HEK293 (cell line): ENCODE measurements around the gene CAPN13.

Experiments
- MYNN ChIP-seq: fragments of 450-650 bp; formaldehyde crosslinking; IDR thresholded peaks from 2 replicates; pipeline ENCODE4 v1.5.1; 2016; ENCODE audit warnings: missing biosample characterization, missing genetic modification characterization, borderline replicate concordance
- ZNF114 ChIP-seq: fragments of 450-650 bp; formaldehyde crosslinking; IDR thresholded peaks from 2 replicates; pipeline ENCODE4 v1.5.0; 2017; ENCODE audit warnings: missing biosample characterization, missing genetic modification characterization
- ZNF184 ChIP-seq: fragments of 450-650 bp; IDR thresholded peaks from 2 replicates; pipeline ENCODE4 v1.5.1; 2018; ENCODE audit warnings: missing biosample characterization, mild to moderate bottlenecking, missing genetic modification characterization
- ZNF274 ChIP-seq, 2 experiments: fragments of 200-500 bp in 1 of 2; fragments of 450-650 bp in 1 of 2; sonication (Bioruptor generic) in 1 of 2; formaldehyde crosslinking in 1 of 2; IDR thresholded peaks; 2 replicates each; pipeline versions ENCODE4 v1.5.1 to v1.6.1; 2014 to 2016; ENCODE audit warnings: borderline replicate concordance in 1 of 2, inconsistent platforms in 1 of 2, low read length in 1 of 2, missing biosample characterization in 1 of 2, missing genetic modification characterization in 1 of 2
- ZNF433 ChIP-seq: fragments of 450-650 bp; formaldehyde crosslinking; IDR thresholded peaks from 2 replicates; pipeline ENCODE4 v1.5.1; 2016; ENCODE audit warnings: missing biosample characterization, missing genetic modification characterization, low read depth
- ZNF600 ChIP-seq: fragments of 450-650 bp; formaldehyde crosslinking; IDR thresholded peaks from 2 replicates; pipeline ENCODE4 v1.5.1; 2016; ENCODE audit warnings: missing biosample characterization, missing genetic modification characterization
- ZNF677 ChIP-seq: fragments of 450-650 bp; IDR thresholded peaks from 2 replicates; pipeline ENCODE4 v1.5.0; 2018; ENCODE audit warnings: missing biosample characterization, mild to moderate bottlenecking, missing genetic modification characterization, moderate library complexity
- TF ChIP-seq, protein P1 (sequence below): fragments of 450-650 bp; formaldehyde crosslinking; IDR thresholded peaks from 2 replicates; pipeline ENCODE4 v1.5.1; 2016; ENCODE audit warnings: missing biosample characterization, missing genetic modification characterization
- TF ChIP-seq, protein P2 (sequence below): fragments of 450-650 bp; formaldehyde crosslinking; IDR thresholded peaks from 2 replicates; pipeline ENCODE4 v1.5.1; 2016; ENCODE audit warnings: missing biosample characterization, missing genetic modification characterization, borderline replicate concordance

DNA sequence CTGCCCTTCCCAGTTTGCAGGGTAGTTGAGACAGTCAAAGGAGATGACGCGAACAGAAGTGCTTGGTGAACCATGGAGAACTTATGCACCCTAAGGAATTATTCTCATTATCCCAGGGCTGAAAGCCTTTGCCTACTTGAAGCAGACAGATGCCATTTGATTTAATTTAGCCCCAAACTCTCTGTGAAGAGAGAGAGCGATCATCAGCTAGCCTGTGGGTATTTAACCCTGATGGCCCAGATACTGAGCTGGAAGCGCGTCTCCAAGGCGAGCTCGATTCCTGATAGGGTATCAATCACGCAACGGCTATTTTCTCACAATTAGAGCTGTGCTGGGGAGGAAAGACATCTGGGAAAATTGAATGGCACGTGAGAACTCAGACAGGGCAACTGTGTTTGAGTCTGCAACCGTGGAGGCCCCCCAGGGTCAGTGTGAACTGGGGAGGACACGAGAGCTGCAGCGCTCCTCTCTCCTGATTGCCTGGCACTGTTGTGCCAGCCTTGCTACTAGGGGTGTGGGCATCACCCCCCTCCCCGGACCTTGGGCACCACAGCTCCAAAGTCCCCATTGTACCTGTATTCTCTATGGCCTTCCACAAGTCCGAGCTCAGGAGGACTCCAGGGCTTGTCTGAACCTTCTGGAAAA is 73.2 kb downstream of the CAPN13 start:
- TF ChIP-seq, protein P1, sequence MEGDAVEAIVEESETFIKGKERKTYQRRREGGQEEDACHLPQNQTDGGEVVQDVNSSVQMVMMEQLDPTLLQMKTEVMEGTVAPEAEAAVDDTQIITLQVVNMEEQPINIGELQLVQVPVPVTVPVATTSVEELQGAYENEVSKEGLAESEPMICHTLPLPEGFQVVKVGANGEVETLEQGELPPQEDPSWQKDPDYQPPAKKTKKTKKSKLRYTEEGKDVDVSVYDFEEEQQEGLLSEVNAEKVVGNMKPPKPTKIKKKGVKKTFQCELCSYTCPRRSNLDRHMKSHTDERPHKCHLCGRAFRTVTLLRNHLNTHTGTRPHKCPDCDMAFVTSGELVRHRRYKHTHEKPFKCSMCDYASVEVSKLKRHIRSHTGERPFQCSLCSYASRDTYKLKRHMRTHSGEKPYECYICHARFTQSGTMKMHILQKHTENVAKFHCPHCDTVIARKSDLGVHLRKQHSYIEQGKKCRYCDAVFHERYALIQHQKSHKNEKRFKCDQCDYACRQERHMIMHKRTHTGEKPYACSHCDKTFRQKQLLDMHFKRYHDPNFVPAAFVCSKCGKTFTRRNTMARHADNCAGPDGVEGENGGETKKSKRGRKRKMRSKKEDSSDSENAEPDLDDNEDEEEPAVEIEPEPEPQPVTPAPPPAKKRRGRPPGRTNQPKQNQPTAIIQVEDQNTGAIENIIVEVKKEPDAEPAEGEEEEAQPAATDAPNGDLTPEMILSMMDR, result no peak
- TF ChIP-seq ZNF274 (IDR thresholded peaks at IDR 0.05; ENCODE audit: low read length) (no peak), ZNF274 (tag by site-specific recombination; IDR thresholded peaks at IDR 0.05; ENCODE audit: borderline replicate concordance) (no peak), MYNN (tag by site-specific recombination) (no peak), ZNF184 (tag by site-specific recombination) (no peak), ZNF114 (no peak), ZNF677 (tag by site-specific recombination) (no peak), ZNF433 (tag by site-specific recombination) (no peak), ZNF600 (tag by site-specific recombination) (no peak)
- TF ChIP-seq, protein P2, sequence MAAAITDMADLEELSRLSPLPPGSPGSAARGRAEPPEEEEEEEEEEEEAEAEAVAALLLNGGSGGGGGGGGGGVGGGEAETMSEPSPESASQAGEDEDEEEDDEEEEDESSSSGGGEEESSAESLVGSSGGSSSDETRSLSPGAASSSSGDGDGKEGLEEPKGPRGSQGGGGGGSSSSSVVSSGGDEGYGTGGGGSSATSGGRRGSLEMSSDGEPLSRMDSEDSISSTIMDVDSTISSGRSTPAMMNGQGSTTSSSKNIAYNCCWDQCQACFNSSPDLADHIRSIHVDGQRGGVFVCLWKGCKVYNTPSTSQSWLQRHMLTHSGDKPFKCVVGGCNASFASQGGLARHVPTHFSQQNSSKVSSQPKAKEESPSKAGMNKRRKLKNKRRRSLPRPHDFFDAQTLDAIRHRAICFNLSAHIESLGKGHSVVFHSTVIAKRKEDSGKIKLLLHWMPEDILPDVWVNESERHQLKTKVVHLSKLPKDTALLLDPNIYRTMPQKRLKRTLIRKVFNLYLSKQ, result no peak
